Activated CD8-positive, alpha-beta memory T cell treated with anti-CD3 and anti-CD28 coated beads, Interleukin-2, amount 10 ng/mL, durations not matched to agents 7 days and 5 days (primary cell): ENCODE measurements around the gene RPLP2. TPM values are rescaled to one million over a fixed set of nuclear protein-coding genes. Genes with fewer than 3 reads are reported as not detected.
A peak's percentile ranks its signal among the peaks of the same experiment; 100 is the strongest.

Experiments used
- ATAC-seq: fragments of 150-1000 bp; cut with Tn5 transposase; one replicate; pipeline ENCODE4 v1.10.0; 2021; ENCODE audit warnings: moderate library complexity
- CTCF ChIA-PET: fragments of 350-600 bp; sonication (Branson Sonifier 250); formaldehyde crosslinking; loops from one replicate; lab custom pipeline; 2021; ENCODE audit warnings: antibody characterized with exemption; lab: Charles Lee
- DNase-seq: peaks from one replicate; pipeline ENCODE4 v3.0.0-alpha.2; 2020
- H3K27ac Mint-ChIP-seq: one replicate; pipeline ENCODE4 v1.8.0; 2021; ENCODE audit warnings: mild to moderate bottlenecking, mixed read lengths
- H3K27me3 Mint-ChIP-seq: one replicate; pipeline ENCODE4 v1.8.0; 2021; ENCODE audit warnings: mixed read lengths
- H3K36me3 Mint-ChIP-seq: one replicate; pipeline ENCODE4 v1.8.0; 2021; ENCODE audit warnings: mild to moderate bottlenecking, mixed read lengths
- H3K4me1 Mint-ChIP-seq: one replicate; pipeline ENCODE4 v1.8.0; 2021; ENCODE audit warnings: mixed read lengths
- H3K4me3 Mint-ChIP-seq: one replicate; pipeline ENCODE4 v1.8.0; 2021; ENCODE audit warnings: mild to moderate bottlenecking, moderate library complexity, mixed read lengths
- H3K9me3 Mint-ChIP-seq: one replicate; pipeline ENCODE4 v1.8.0; 2022; ENCODE audit warnings: low read depth, mixed read lengths
- total RNA-seq, 2 experiments: library from RNA; stranded (reverse); gene quantifications; one replicate each; pipeline ENCODE4 v1.2.3, GENCODE V29; 2021

RPLP2 gene
- total RNA-seq, 2 experiments from 2014 or later = 1,844 to 1,872 TPM

GRCh38 chr11:829847-830294, 20.1 kb downstream of the RPLP2 start:
- peaks cover 39% of the 10 kb centered on the region for H3K4me1 Mint-ChIP-seq
- CTCF ChIA-PET = interaction anchor here (0.9 to 2.3 kb wide), 4 partner anchors 9 to 21 kb away, joined by 3 to 6 read pairs (median 5); no protein-coding TSS in a partner anchor
- no peaks in the 10 kb centered on the region for H3K36me3 Mint-ChIP-seq
- DNase-seq (no peak), ATAC-seq (peak; percentile 4)
- H3K27me3 Mint-ChIP-seq = peaks cover 42% of the 10 kb centered on the region
- H3K27ac Mint-ChIP-seq = no peak overlapping the region
- no peaks in the 10 kb centered on the region for H3K9me3 Mint-ChIP-seq
- H3K4me3 Mint-ChIP-seq = peak overlapping the region; percentile 13

GRCh38 chr11:830295-831117, 20.7 kb downstream of the RPLP2 start:
- H3K27me3 Mint-ChIP-seq = peaks cover 42% of the 10 kb centered on the region
- no peak overlapping the region for H3K27ac Mint-ChIP-seq
- DNase-seq (peak; percentile 82), ATAC-seq (peak; percentile 62)
- peak overlapping the region; percentile 13 for H3K4me3 Mint-ChIP-seq
- H3K36me3 Mint-ChIP-seq = no peaks in the 10 kb centered on the region
- CTCF ChIA-PET = interaction anchor here (0.5 to 2.3 kb wide), 5 partner anchors 10 to 476 kb away, joined by 3 to 6 read pairs (median 4); no protein-coding TSS in a partner anchor
- no peaks in the 10 kb centered on the region for H3K9me3 Mint-ChIP-seq
- peaks cover 39% of the 10 kb centered on the region for H3K4me1 Mint-ChIP-seq

- no peak for ATAC-seq
- Mint-ChIP-seq H3K27ac (no peak overlapping the region), H3K36me3 (no peaks in the 10 kb centered on the region), H3K9me3 (no peaks in the 10 kb centered on the region), H3K27me3 (peaks cover 42% of the 10 kb centered on the region), H3K4me3 (no peak overlapping the region), H3K4me1 (peaks cover 38% of the 10 kb centered on the region)
- DNase-seq = no peak
- CTCF ChIA-PET = interaction anchor here (0.5 to 2.3 kb wide), 5 partner anchors 12 to 477 kb away, joined by 3 to 6 read pairs (median 4); partner anchors contain the start of gene PIDD1
These were observed 21.5 kb downstream of the RPLP2 start for GRCh38 chr11:831118-831864.

GRCh38 chr11:831961-832528, 22.3 kb downstream of the RPLP2 start:
- peaks cover 34% of the 10 kb centered on the region for H3K4me1 Mint-ChIP-seq
- H3K9me3 Mint-ChIP-seq = no peaks in the 10 kb centered on the region
- peak overlapping the region; percentile 22 for H3K4me3 Mint-ChIP-seq
- H3K27me3 Mint-ChIP-seq = peaks cover 42% of the 10 kb centered on the region
- no peaks in the 10 kb centered on the region for H3K36me3 Mint-ChIP-seq
- DNase-seq = no peak
- H3K27ac Mint-ChIP-seq = no peak overlapping the region
- ATAC-seq = no peak
- CTCF ChIA-PET = interaction anchor here (1.0 to 3.4 kb wide), 5 partner anchors 10 to 28 kb away, joined by 3 to 13 read pairs (median 6); partner anchors contain the start of genes PIDD1, POLR2L and TSPAN4

DNA sequence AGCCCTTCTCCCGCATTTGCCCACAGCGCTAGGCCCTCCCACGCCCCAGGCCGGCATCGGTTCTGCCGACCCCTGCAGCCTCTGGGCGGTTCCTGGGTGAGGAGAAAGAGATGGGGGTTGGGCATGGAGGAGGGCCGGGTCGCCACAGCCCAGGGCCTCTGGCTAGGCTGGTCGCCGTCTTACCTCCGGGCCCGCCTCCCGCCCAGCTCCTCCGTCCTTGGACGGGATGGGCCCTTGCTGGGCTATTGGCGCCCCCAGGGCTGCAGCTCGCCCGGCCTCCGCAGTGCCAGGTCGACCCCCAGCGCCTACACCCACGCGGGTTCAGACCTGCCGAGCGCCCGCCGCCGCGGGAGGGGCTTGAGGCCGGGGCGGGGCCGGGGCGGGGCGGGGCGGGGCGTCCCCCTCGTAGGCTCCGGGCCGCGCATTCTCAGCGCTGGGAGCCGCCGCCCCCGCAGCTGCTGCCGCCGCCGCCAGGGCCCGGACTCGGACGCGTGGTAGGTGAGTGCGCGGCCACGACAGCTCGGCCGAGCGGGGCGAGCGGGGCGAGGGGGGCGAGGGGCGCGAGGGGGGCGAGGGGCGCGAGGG, 22.9 kb downstream of the RPLP2 start, which contains the start of gene CD151:
Gene CD151, plus strand, starts transcription at position 424 of the 585 bp plus-strand sequence. CDS start 3,118 bp downstream, outside the sequence.
- H3K36me3 Mint-ChIP-seq = no peaks in the 10 kb centered on the region
- peaks cover 31% of the 10 kb centered on the region for H3K4me1 Mint-ChIP-seq
- peaks cover 41% of the 10 kb centered on the region for H3K27me3 Mint-ChIP-seq
- CTCF ChIA-PET = interaction anchor here (1.0 to 3.4 kb wide), 4 partner anchors 10 to 28 kb away, joined by 3 to 13 read pairs (median 8); partner anchors contain the start of genes PIDD1, POLR2L and TSPAN4
- no peak within 1 kb of the TSS for H3K27ac Mint-ChIP-seq
- DNase-seq = peak; percentile 51
- H3K9me3 Mint-ChIP-seq = no peaks in the 10 kb centered on the region
- ATAC-seq = peak; percentile 63
- H3K4me3 Mint-ChIP-seq = peak within 1 kb of the TSS; percentile 48

- Mint-ChIP-seq H3K36me3 (no peaks in the 10 kb centered on the region), H3K4me1 (peaks cover 25% of the 10 kb centered on the region), H3K9me3 (no peaks in the 10 kb centered on the region), H3K4me3 (peak overlapping the region; percentile 48), H3K27ac (no peak overlapping the region), H3K27me3 (peaks cover 36% of the 10 kb centered on the region)
- DNase-seq (peak; percentile 59), ATAC-seq (peak; percentile 24)
- CTCF ChIA-PET = interaction anchor here (1.0 to 3.4 kb wide), 4 partner anchors 9 to 24 kb away, joined by 3 to 13 read pairs (median 8); partner anchors contain the start of genes POLR2L and TSPAN4
These were observed 23.5 kb downstream of the RPLP2 start for GRCh38 chr11:833114-833791.

DNA sequence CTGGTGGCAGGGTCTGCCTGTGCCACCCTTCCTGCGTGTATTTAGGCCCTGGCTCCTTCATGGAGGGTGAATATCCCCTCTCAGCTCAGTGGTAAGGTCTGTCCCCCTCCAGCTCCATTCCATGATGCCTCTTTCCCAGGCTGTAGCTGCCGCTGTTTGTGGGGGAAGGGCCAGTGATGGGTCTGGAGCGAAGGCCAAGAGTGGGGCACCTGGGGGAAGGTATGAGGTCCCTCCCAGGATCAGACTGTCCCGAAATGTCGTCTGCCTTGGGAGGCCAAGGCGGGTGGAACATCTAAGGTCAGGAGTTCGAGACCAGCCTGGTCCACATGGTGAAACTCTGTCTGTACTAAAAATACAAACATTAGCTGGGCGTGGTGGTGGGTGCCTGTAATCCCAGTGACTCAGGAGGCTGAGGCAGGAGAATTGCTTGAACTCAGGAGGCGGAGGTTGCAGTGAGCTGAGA, 24.1 kb downstream of the RPLP2 start:
- ATAC-seq (no peak), DNase-seq (no peak)
- peak overlapping the region; percentile 48 for H3K4me3 Mint-ChIP-seq
- H3K27me3 Mint-ChIP-seq = peaks cover 31% of the 10 kb centered on the region
- no peak overlapping the region for H3K27ac Mint-ChIP-seq
- H3K9me3 Mint-ChIP-seq = no peaks in the 10 kb centered on the region
- H3K4me1 Mint-ChIP-seq = peaks cover 25% of the 10 kb centered on the region
- H3K36me3 Mint-ChIP-seq = no peaks in the 10 kb centered on the region
- CTCF ChIA-PET = interaction anchor here (1.1 to 3.4 kb wide), 2 partner anchors 9 to 14 kb away, joined by 3 to 13 read pairs; no protein-coding TSS in a partner anchor

GRCh38 chr11:834371-835316, 24.9 kb downstream of the RPLP2 start:
- no peak overlapping the region for H3K27ac Mint-ChIP-seq
- DNase-seq (no peak), ATAC-seq (no peak)
- H3K4me1 Mint-ChIP-seq = peaks cover 21% of the 10 kb centered on the region
- peaks cover 23% of the 10 kb centered on the region for H3K27me3 Mint-ChIP-seq
- peak overlapping the region; percentile 48 for H3K4me3 Mint-ChIP-seq
- no peaks in the 10 kb centered on the region for H3K9me3 Mint-ChIP-seq
- no peaks in the 10 kb centered on the region for H3K36me3 Mint-ChIP-seq
- CTCF ChIA-PET = interaction anchor here (1.1 to 3.4 kb wide), 3 partner anchors 9 to 13 kb away, joined by 3 to 13 read pairs (median 3); no protein-coding TSS in a partner anchor

- Mint-ChIP-seq H3K27ac (no peak overlapping the region), H3K27me3 (peaks cover 11% of the 10 kb centered on the region), H3K36me3 (peaks cover 7% of the 10 kb centered on the region), H3K4me1 (peaks cover 26% of the 10 kb centered on the region), H3K9me3 (no peaks in the 10 kb centered on the region), H3K4me3 (no peak overlapping the region)
- no peak for ATAC-seq
- no peak for DNase-seq
- CTCF ChIA-PET = interaction anchor here (0.7 kb wide), 1 partner anchor 28 kb away, joined by 3 read pairs; no protein-coding TSS in a partner anchor
These were observed 26.5 kb downstream of the RPLP2 start for GRCh38 chr11:836274-836673.

GRCh38 chr11:836700-837099, 26.9 kb downstream of the RPLP2 start:
- Mint-ChIP-seq H3K27ac (no peak overlapping the region), H3K9me3 (no peaks in the 10 kb centered on the region), H3K4me3 (no peak overlapping the region), H3K4me1 (peaks cover 27% of the 10 kb centered on the region), H3K36me3 (peaks cover 7% of the 10 kb centered on the region), H3K27me3 (peaks cover 7% of the 10 kb centered on the region)
- DNase-seq (no peak), ATAC-seq (no peak)
- CTCF ChIA-PET = interaction anchor here (0.7 kb wide), 1 partner anchor 29 kb away, joined by 3 read pairs; no protein-coding TSS in a partner anchor
